HG03045 (cell line): Measurements from ENCODE around the gene UPK1A.
"Not testable (repeated sequence)": the region's sequence is repeated elsewhere in the genome, so short reads cannot be mapped to it uniquely, and the experiment has no call there.

Experiments used
- ATAC-seq: cut with Tn5 transposase; IDR thresholded peaks from one replicate; pipeline ENCODE4 v1.9.1; 2021; ENCODE audit warnings: mild to moderate bottlenecking, moderate library complexity; ENCODE audit not compliant: unreplicated experiment

The UPK1A gene

GRCh38 chr19:35716801-35717664, 50.7 kb downstream of the UPK1A start:
- peak; percentile 58 for ATAC-seq

- peak; percentile 49 for ATAC-seq
Measured at GRCh38 chr19:35717665-35718344, 51.5 kb downstream of the UPK1A start, which contains the start of gene KMT2B. TSS of gene KMT2B (plus strand) at chr19:35718003. CDS start at chr19:35718019, 16 bp downstream.

GRCh38 chr19:35718345-35719041, 52.2 kb downstream of the UPK1A start:
- peak; percentile 15 for ATAC-seq

- ATAC-seq: no peak
Measured at GRCh38 chr19:35719402-35720162, 53.3 kb downstream of the UPK1A start.

- ATAC-seq: no peak
Measured at GRCh38 chr19:35720163-35720524, 53.8 kb downstream of the UPK1A start.

GRCh38 chr19:35720648-35721047, 54.3 kb downstream of the UPK1A start:
- ATAC-seq: no peak

- ATAC-seq: no peak
Measured at GRCh38 chr19:35721374-35721773, 55.1 kb downstream of the UPK1A start.

- no peak for ATAC-seq
Measured at GRCh38 chr19:35722461-35722860, 56.1 kb downstream of the UPK1A start.

- ATAC-seq: no peak
Measured at GRCh38 chr19:35722897-35723296, 56.6 kb downstream of the UPK1A start.

GRCh38 chr19:35723671-35724070, 57.4 kb downstream of the UPK1A start:
- ATAC-seq: no peak

- not testable (repeated sequence) for ATAC-seq
Measured at GRCh38 chr19:35724132-35724531, 57.8 kb downstream of the UPK1A start.

GRCh38 chr19:35724560-35724959, 58.2 kb downstream of the UPK1A start:
- ATAC-seq: no peak

- ATAC-seq: no peak
Measured at GRCh38 chr19:35725216-35725861, 59.0 kb downstream of the UPK1A start.

- ATAC-seq: no peak
Measured at GRCh38 chr19:35727053-35727955, 61.0 kb downstream of the UPK1A start.
